Loucy (cell line): Measurements from ENCODE around the gene GRIP2.

ENCODE experiments used
- H2AFZ ChIP-seq: fragments of 200-600 bp; sonication (generic); 2 replicates; pipeline ENCODE4 v1.6.0; 2016; ENCODE audit warnings: antibody characterized with exemption, mild to moderate bottlenecking, low read length, moderate library complexity
- H3F3A ChIP-seq: fragments of 200-600 bp; 2 replicates; pipeline ENCODE4 v1.6.0; 2016; ENCODE audit warnings: antibody characterized with exemption, low read depth, mild to moderate bottlenecking
- H3K27me3 ChIP-seq: fragments of 200-600 bp; sonication (generic); 2 replicates; pipeline ENCODE4 v1.6.1; 2014; ENCODE audit warnings: low read length, mild to moderate bottlenecking; ENCODE audit not compliant: insufficient read depth, poor library complexity, severe bottlenecking
- H3K36me3 ChIP-seq: fragments of 200-600 bp; sonication (generic); 2 replicates; pipeline ENCODE4 v1.6.1; 2016; ENCODE audit warnings: low read length; ENCODE audit not compliant: insufficient read depth
- H3K4me1 ChIP-seq: fragments of 200-600 bp; sonication (generic); 2 replicates; pipeline ENCODE4 v1.5.1; 2014; ENCODE audit warnings: low read length, mild to moderate bottlenecking; ENCODE audit not compliant: insufficient read depth, poor library complexity, severe bottlenecking
- H3K4me2 ChIP-seq: fragments of 200-600 bp; sonication (generic); 2 replicates; pipeline ENCODE4 v1.6.0; 2014; ENCODE audit warnings: antibody characterized with exemption, low read length, low read depth, mild to moderate bottlenecking; ENCODE audit not compliant: poor library complexity, severe bottlenecking
- H3K4me3 ChIP-seq: fragments of 200-600 bp; sonication (generic); 2 replicates; pipeline ENCODE4 v1.5.1; 2014; ENCODE audit warnings: low read length, mild to moderate bottlenecking, mixed read lengths; ENCODE audit not compliant: poor library complexity, severe bottlenecking
- H3K79me2 ChIP-seq: fragments of 200-600 bp; sonication (generic); 2 replicates; pipeline ENCODE4 v1.6.1; 2014; ENCODE audit warnings: low read length; ENCODE audit not compliant: insufficient read depth
- H3K9ac ChIP-seq: fragments of 200-600 bp; sonication (generic); 2 replicates; pipeline ENCODE4 v1.6.0; 2014; ENCODE audit warnings: mild to moderate bottlenecking, low read depth, low read length, moderate library complexity; ENCODE audit not compliant: poor library complexity, severe bottlenecking
- H3K9me2 ChIP-seq: fragments of 200-600 bp; sonication (generic); replicated peaks from 2 replicates; pipeline ENCODE4 v1.6.1; 2016; ENCODE audit warnings: low read depth, low read length, mixed read lengths
- H3K9me3 ChIP-seq: fragments of 200-600 bp; sonication (generic); 2 replicates; pipeline ENCODE4 v1.6.1; 2014; ENCODE audit warnings: mild to moderate bottlenecking, antibody characterized with exemption, low read length, low read depth; ENCODE audit not compliant: insufficient read depth
- H4K20me1 ChIP-seq: fragments of 200-600 bp; sonication (generic); 2 replicates; pipeline ENCODE4 v1.6.0; 2014; ENCODE audit warnings: antibody characterized with exemption, low read length, mild to moderate bottlenecking; ENCODE audit not compliant: insufficient read depth, poor library complexity, severe bottlenecking
- EZH2phosphoT487 ChIP-seq: fragments of 200-600 bp; IDR thresholded peaks from 2 replicates; pipeline ENCODE4 v1.6.1; 2018; ENCODE audit warnings: antibody characterized with exemption, mild to moderate bottlenecking, moderate library complexity, borderline replicate concordance
- TF ChIP-seq, protein P1 (sequence below): fragments of 200-600 bp; sonication (generic); conservative IDR thresholded peaks from 2 replicates; pipeline ENCODE4 v1.5.1; 2014; ENCODE audit warnings: mild to moderate bottlenecking, antibody characterized with exemption, low read length

GRIP2 gene

GRCh38 chr3:14490255-14490654, 49.9 kb downstream of the GRIP2 start:
- Histone ChIP-seq H3K4me2 (no peak overlapping the region), H3K79me2 (no peaks in the 10 kb centered on the region), H3F3A (no peaks in the 10 kb centered on the region), H3K9ac (no peak overlapping the region), H3K4me3 (no peak overlapping the region), H3K4me1 (no peaks in the 10 kb centered on the region), H3K27me3 (no peaks in the 10 kb centered on the region), H4K20me1 (no peaks in the 10 kb centered on the region), H3K9me3 (no peaks in the 10 kb centered on the region), H2AFZ (no peak overlapping the region), H3K9me2 (no peaks in the 10 kb centered on the region), H3K36me3 (peaks cover 12% of the 10 kb centered on the region; the same call in 1 of the 2 replicates)
- TF ChIP-seq EZH2phosphoT487 = no peak
- TF ChIP-seq, protein P1, sequence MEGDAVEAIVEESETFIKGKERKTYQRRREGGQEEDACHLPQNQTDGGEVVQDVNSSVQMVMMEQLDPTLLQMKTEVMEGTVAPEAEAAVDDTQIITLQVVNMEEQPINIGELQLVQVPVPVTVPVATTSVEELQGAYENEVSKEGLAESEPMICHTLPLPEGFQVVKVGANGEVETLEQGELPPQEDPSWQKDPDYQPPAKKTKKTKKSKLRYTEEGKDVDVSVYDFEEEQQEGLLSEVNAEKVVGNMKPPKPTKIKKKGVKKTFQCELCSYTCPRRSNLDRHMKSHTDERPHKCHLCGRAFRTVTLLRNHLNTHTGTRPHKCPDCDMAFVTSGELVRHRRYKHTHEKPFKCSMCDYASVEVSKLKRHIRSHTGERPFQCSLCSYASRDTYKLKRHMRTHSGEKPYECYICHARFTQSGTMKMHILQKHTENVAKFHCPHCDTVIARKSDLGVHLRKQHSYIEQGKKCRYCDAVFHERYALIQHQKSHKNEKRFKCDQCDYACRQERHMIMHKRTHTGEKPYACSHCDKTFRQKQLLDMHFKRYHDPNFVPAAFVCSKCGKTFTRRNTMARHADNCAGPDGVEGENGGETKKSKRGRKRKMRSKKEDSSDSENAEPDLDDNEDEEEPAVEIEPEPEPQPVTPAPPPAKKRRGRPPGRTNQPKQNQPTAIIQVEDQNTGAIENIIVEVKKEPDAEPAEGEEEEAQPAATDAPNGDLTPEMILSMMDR = no peak

DNA sequence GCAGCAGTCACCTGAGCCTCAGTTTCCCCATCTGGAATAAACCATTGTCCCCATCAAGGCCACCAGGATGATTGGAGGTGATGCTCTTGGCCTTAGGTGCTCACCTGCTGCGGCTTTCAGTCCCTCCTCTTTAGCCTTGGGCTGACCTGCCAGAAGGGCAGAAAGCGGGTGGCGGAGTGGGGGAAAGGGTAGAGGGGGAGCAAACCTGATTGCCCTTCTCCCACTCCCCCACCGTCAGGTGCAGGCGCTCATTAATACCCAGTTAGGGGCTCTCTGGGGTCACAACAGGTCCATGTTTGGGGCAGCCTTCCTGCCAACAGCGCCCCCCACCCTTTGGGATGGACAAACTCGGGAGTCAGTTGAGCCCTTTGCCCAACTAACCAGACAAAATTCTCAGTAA, 50.5 kb downstream of the GRIP2 start:
- Histone ChIP-seq H3K9ac (no peak overlapping the region), H3K9me2 (no peaks in the 10 kb centered on the region), H3K79me2 (no peaks in the 10 kb centered on the region), H3K4me2 (no peak overlapping the region), H3K27me3 (no peaks in the 10 kb centered on the region), H4K20me1 (no peaks in the 10 kb centered on the region), H2AFZ (no peak overlapping the region), H3K4me3 (no peak overlapping the region), H3K36me3 (peaks cover 12% of the 10 kb centered on the region; the same call in 1 of the 2 replicates), H3F3A (no peaks in the 10 kb centered on the region), H3K4me1 (no peaks in the 10 kb centered on the region), H3K9me3 (no peaks in the 10 kb centered on the region)
- TF ChIP-seq EZH2phosphoT487 = no peak
- TF ChIP-seq, protein P1 = no peak

- H3K4me1 ChIP-seq = no peaks in the 10 kb centered on the region
- H3K79me2 ChIP-seq = no peaks in the 10 kb centered on the region
- H3K4me2 ChIP-seq = no peak overlapping the region
- peaks cover 20% of the 10 kb centered on the region; the same call in 1 of the 2 replicates for H3K36me3 ChIP-seq
- H3K9me2 ChIP-seq = no peaks in the 10 kb centered on the region
- H2AFZ ChIP-seq = no peak overlapping the region
- H3K4me3 ChIP-seq = no peak overlapping the region
- no peak overlapping the region for H3K9ac ChIP-seq
- no peaks in the 10 kb centered on the region for H3K9me3 ChIP-seq
- no peaks in the 10 kb centered on the region for H3F3A ChIP-seq
- TF ChIP-seq EZH2phosphoT487 = no peak
- TF ChIP-seq, protein P1 = no peak
- no peaks in the 10 kb centered on the region for H4K20me1 ChIP-seq
- H3K27me3 ChIP-seq = no peaks in the 10 kb centered on the region
Observed at GRCh38 chr3:14488286-14489041, 51.7 kb downstream of the GRIP2 start.
